ENCODE data around the gene FAM124A.

DNA sequence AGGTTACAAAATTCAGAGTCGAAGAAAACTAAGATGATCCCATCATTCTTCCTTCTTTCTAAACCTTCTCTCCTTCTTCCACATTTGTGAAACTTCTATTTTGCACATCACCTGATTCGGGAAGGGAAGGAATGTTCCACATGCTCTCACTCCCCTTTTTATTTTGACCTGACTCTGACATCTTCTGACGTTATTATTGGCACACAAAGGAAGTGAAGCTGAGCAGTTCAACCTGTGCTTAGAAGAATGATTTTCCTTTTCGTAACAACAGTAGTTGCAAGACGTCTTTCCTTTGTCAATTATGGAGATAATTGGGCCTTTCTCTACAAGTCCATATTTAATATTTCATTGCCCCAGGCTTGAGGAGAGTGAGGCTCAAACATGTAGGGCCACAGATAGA, 18.0 kb downstream of the FAM124A start:
- TF ChIP-seq, protein P1, sequence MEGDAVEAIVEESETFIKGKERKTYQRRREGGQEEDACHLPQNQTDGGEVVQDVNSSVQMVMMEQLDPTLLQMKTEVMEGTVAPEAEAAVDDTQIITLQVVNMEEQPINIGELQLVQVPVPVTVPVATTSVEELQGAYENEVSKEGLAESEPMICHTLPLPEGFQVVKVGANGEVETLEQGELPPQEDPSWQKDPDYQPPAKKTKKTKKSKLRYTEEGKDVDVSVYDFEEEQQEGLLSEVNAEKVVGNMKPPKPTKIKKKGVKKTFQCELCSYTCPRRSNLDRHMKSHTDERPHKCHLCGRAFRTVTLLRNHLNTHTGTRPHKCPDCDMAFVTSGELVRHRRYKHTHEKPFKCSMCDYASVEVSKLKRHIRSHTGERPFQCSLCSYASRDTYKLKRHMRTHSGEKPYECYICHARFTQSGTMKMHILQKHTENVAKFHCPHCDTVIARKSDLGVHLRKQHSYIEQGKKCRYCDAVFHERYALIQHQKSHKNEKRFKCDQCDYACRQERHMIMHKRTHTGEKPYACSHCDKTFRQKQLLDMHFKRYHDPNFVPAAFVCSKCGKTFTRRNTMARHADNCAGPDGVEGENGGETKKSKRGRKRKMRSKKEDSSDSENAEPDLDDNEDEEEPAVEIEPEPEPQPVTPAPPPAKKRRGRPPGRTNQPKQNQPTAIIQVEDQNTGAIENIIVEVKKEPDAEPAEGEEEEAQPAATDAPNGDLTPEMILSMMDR (conservative IDR thresholded peaks at IDR 0.05) = no peak
- no peak for TF ChIP-seq EZH2 (IDR thresholded peaks at IDR 0.05; ENCODE audit: low read depth)

All from PC-9 (cell line).